ENCODE data around the gene CACNB4.

DNA sequence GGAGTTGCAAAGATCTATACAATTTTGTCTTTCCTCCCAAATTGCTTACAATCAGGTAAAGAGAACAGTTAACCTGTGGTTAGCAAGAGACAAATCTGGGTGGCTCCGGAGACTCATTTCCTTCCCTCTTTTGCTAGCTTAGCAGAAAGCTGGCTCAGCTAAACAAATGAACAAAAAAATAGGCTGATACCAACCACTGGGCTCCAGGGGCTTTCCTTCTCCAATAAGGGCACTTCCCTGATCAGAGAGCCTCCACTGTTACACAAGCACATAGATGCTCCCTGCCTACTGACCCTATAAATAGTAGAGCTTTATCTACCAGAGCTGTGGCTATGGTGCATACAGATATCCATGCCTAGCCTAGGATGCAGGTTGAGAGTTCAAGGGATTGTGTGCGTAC, 180.5 kb downstream of the CACNB4 start:
- TF ChIP-seq POLR2A (IDR thresholded peaks at IDR 0.05) (no peak), EP300 (IDR thresholded peaks at IDR 0.05; ENCODE audit: low read depth) (no peak)
